Memory B cell (primary cell): ENCODE results near the gene IL24.
"Not testable (repeated sequence)": the region's sequence is repeated elsewhere in the genome, so short reads cannot be mapped to it uniquely, and the experiment has no call there.

Source experiments
- ATAC-seq: fragments of 150-1000 bp; cut with Tn5 transposase; 2 replicates; pipeline ENCODE4 v1.10.0; 2021; ENCODE audit warnings: low read depth, mild to moderate bottlenecking, moderate library complexity
- DNase-seq, 2 donors: peaks; one replicate each; pipeline ENCODE4 v3.0.0; 2022; ENCODE audit warnings: low spot score in 2 of 2
- H3K27ac Mint-ChIP-seq: one replicate; pipeline ENCODE4 v1.8.0; 2022; ENCODE audit warnings: mild to moderate bottlenecking, moderate library complexity, mixed read lengths
- H3K27me3 Mint-ChIP-seq: one replicate; pipeline ENCODE4 v1.8.0; 2022; ENCODE audit warnings: mixed read lengths
- H3K36me3 Mint-ChIP-seq: one replicate; pipeline ENCODE4 v1.8.0; 2022; ENCODE audit warnings: mild to moderate bottlenecking, mixed read lengths
- H3K4me1 Mint-ChIP-seq: one replicate; pipeline ENCODE4 v1.8.0; 2022; ENCODE audit warnings: mixed read lengths
- H3K4me3 Mint-ChIP-seq: one replicate; pipeline ENCODE4 v1.8.0; 2022; ENCODE audit warnings: mild to moderate bottlenecking, moderate library complexity, mixed read lengths
- H3K9me3 Mint-ChIP-seq: one replicate; pipeline ENCODE4 v1.8.0; 2022; ENCODE audit warnings: mixed read lengths

The IL24 gene, protein sequence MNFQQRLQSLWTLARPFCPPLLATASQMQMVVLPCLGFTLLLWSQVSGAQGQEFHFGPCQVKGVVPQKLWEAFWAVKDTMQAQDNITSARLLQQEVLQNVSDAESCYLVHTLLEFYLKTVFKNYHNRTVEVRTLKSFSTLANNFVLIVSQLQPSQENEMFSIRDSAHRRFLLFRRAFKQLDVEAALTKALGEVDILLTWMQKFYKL

GRCh38 chr1:206897175-206897574, at the start of gene IL24:
Gene IL24, plus strand, starts transcription at chr1:206897443. Its CDS starts 390 bp downstream, at chr1:206897833.
- DNase-seq: no peak
- no peak within 1 kb of the TSS for H3K27ac Mint-ChIP-seq
- no peaks in the 10 kb centered on the region for H3K36me3 Mint-ChIP-seq
- no peaks in the 10 kb centered on the region for H3K27me3 Mint-ChIP-seq
- H3K4me1 Mint-ChIP-seq: peaks cover 17% of the 10 kb centered on the region
- no peaks in the 10 kb centered on the region for H3K9me3 Mint-ChIP-seq
- no peak for ATAC-seq
- H3K4me3 Mint-ChIP-seq: no peak within 1 kb of the TSS

- peaks cover 1% of the 10 kb centered on the region for H3K27me3 Mint-ChIP-seq
- no peak overlapping the region for H3K27ac Mint-ChIP-seq
- H3K4me1 Mint-ChIP-seq: no peaks in the 10 kb centered on the region
- no peaks in the 10 kb centered on the region for H3K9me3 Mint-ChIP-seq
- ATAC-seq (no peak), DNase-seq (no peak)
- H3K36me3 Mint-ChIP-seq: no peaks in the 10 kb centered on the region
- H3K4me3 Mint-ChIP-seq: no peak overlapping the region
Measured at GRCh38 chr1:206847946-206848345, 49.3 kb upstream of the IL24 start.

DNA sequence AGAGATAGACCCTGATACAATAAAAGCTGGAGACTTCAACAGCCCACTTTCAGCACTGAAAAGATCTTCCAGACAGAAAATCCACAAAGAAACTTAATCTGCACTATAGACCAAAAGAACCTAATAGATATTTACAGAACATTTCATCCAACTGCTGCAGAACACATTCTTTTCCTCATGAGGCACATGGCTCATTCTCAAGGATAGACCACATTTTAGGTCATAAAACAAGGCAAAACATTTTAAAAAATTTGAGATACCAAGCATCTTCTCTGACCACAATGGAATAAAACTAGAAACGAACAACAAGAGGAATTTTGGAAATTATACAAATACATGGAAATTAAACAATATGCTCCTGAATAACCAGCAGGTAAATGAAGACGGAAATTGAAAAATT, 46.8 kb upstream of the IL24 start:
- no peaks in the 10 kb centered on the region for H3K36me3 Mint-ChIP-seq
- H3K4me1 Mint-ChIP-seq: no peaks in the 10 kb centered on the region
- H3K27me3 Mint-ChIP-seq: peaks cover 1% of the 10 kb centered on the region
- no peaks in the 10 kb centered on the region for H3K9me3 Mint-ChIP-seq
- DNase-seq (no peak), ATAC-seq (no peak)
- no peak overlapping the region for H3K27ac Mint-ChIP-seq
- H3K4me3 Mint-ChIP-seq: no peak overlapping the region

DNA sequence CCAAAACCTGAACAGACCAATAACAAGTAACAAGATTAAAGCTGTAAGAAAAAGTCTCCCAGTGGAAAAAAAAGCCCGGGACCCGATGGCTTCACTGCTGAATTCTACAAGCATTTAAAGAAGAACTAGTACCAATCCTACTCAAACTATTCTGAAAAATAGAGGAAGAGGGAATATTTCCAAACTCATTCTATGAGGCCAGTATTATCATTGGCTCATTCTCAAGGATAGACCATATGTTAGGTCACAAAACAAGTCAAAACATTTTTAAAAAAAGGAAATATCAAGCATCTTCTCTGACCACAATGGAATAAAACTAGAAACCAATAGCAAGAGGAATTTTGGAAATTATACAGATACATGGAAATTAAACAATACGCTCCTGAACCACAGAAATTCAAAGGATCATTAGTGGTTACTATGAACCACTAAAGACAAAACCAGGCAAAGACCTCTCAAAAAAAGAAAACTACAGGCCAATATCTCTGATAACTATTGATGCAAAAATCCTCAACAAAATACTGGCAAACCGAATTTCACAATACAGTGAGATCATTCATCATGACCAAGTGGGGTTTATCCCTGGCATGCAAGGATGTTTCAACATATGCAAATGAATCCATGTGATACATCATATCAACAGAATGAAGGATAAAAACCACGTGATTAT, 45.8 kb upstream of the IL24 start:
- H3K27ac Mint-ChIP-seq: no peak overlapping the region
- no peak for ATAC-seq
- peaks cover 1% of the 10 kb centered on the region for H3K27me3 Mint-ChIP-seq
- no peak overlapping the region for H3K4me3 Mint-ChIP-seq
- no peaks in the 10 kb centered on the region for H3K36me3 Mint-ChIP-seq
- no peaks in the 10 kb centered on the region for H3K9me3 Mint-ChIP-seq
- DNase-seq: no peak
- H3K4me1 Mint-ChIP-seq: peaks cover 2% of the 10 kb centered on the region

DNA sequence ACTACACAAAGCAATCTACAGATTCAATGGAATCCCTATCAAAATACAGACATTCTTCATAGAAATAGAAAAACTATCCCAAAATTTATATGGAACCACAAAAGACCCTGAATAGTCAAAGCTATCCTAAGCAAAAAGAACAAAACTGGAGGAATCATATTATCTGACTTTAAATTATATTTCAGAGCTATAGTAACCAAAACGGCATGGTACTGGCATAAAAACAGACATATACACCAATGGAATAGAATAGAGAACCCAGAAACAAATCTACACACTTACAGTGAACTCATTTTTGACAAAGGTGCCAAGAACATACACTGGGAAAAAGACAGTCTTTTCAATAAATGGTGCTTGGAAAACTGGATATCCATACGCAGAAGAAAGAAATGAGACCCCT, 44.6 kb upstream of the IL24 start:
- H3K4me1 Mint-ChIP-seq, DNase-seq, ATAC-seq, H3K36me3 Mint-ChIP-seq, H3K27me3 Mint-ChIP-seq, H3K9me3 Mint-ChIP-seq, H3K4me3 Mint-ChIP-seq, H3K27ac Mint-ChIP-seq: not testable (repeated sequence)

GRCh38 chr1:206853696-206854095, 43.5 kb upstream of the IL24 start:
- not testable (repeated sequence) for DNase-seq, H3K9me3 Mint-ChIP-seq, H3K36me3 Mint-ChIP-seq, H3K4me1 Mint-ChIP-seq, H3K4me3 Mint-ChIP-seq, H3K27me3 Mint-ChIP-seq, ATAC-seq, H3K27ac Mint-ChIP-seq

DNA sequence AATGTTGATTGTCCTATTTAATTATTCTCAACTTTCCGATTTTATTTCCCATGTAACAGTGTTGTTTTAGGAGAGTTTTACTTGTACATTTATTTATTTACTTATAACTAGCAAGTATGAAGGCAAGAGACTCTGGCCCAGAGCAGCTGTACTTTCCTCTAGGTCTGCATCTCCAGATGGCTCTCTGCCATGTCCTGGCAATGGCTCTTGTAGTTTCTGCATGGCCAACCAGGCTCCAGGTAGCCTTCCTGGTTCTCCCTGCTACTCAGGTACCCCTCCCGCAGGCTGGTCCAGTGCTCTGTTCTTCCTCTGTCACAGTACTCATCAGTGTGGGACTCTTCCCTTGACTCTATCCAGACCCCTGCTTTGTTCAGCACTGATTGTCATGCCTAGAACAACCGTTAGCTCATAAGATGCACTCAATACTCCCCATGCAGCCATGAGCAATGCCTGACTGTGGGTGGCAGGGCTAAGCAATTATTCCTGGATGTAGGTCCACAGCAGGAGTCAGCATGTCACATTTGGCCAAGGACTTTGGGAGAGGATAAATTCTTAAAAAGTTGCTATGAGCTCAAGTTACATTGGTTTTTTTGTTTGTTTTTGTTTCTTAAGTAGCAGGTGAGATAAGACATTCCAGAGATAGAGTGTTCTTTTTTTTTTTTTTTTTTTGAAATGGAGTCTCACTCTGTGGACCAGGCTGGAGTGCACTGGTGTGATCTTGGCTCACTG, 42.7 kb upstream of the IL24 start:
- Mint-ChIP-seq H3K9me3 (no peaks in the 10 kb centered on the region), H3K36me3 (no peaks in the 10 kb centered on the region)
- ATAC-seq: no peak

GRCh38 chr1:206855859-206856258, 41.4 kb upstream of the IL24 start:
- Mint-ChIP-seq H3K4me1 (peaks cover 10% of the 10 kb centered on the region), H3K27ac (no peak overlapping the region), H3K4me3 (no peak overlapping the region), H3K36me3 (no peaks in the 10 kb centered on the region), H3K27me3 (peaks cover 3% of the 10 kb centered on the region), H3K9me3 (no peaks in the 10 kb centered on the region)
- no peak for ATAC-seq
- no peak for DNase-seq

More for the DNA sequence above, 42.7 kb upstream of the IL24 start:
- H3K4me1 Mint-ChIP-seq: peaks cover 10% of the 10 kb centered on the region
- H3K27me3 Mint-ChIP-seq: peaks cover 1% of the 10 kb centered on the region
- H3K27ac Mint-ChIP-seq: no peak overlapping the region
- no peak for DNase-seq
- H3K4me3 Mint-ChIP-seq: no peak overlapping the region

DNA sequence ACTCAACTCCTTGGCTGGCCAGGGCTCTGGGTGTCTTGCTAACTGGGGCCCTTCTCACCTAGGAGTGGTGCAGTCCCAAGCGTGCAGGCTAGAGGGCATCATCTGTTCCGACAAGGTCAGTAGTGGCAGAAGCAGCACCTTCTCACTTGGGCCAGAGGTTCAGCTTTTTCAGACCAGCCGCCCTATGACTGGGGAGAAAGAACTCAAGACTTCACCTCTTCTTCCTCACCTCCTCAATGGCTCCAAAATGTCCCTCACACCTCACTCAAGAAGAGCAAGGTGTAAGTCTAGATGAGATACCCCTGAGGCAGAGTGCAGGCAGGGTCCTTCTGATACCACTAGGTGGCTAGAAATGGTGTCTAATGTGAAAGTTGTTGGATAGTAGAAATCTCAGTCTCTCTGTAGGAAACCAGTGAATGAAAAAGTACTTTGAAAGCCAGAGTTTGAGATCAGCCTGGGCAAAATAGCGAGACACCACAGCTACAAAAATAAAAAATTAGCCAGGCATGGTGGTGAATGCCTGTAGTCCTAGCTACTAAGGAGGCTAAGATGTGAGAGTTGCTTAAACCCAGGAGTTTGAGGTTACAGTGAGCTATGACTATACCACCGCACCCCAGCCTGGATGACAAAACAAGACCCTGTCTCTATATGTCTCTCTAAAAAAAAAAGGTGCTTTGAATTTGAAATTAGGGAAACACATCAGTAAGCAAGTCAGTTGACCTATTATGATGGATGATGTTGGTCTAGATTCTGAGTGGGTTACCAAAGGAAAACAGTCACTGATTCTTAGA, 40.4 kb upstream of the IL24 start:
- H3K4me3 Mint-ChIP-seq: no peak overlapping the region
- H3K27me3 Mint-ChIP-seq: peaks cover 6% of the 10 kb centered on the region
- DNase-seq (peak in 1 of 2 donors; percentile 21), ATAC-seq (peak; percentile 83)
- no peaks in the 10 kb centered on the region for H3K9me3 Mint-ChIP-seq
- H3K36me3 Mint-ChIP-seq: peaks cover 2% of the 10 kb centered on the region
- peaks cover 10% of the 10 kb centered on the region for H3K4me1 Mint-ChIP-seq
- no peak overlapping the region for H3K27ac Mint-ChIP-seq

DNA sequence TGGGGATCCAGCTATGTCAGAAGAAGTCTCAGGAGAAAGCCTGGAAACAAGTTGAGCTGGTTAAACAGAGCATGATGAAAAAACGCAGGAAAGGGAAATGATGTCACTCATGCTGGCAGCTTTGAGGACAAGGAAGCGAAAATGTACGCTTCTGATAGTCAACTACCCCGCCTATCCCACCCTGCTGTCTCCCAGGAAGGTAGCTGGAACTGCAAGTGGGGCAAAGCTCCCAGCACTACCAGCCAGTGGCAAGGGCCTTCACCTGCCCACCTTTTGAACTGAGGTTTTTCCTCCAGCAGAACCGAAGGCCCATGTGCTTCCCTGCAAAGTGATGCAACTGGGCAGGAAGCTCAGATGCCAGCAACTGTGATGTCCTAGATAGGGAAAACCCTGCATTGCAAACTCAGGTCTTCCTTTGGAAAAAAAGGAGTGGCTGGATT, 38.1 kb upstream of the IL24 start:
- Mint-ChIP-seq H3K9me3 (no peaks in the 10 kb centered on the region), H3K4me1 (peaks cover 10% of the 10 kb centered on the region), H3K4me3 (no peak overlapping the region), H3K27me3 (peaks cover 8% of the 10 kb centered on the region), H3K27ac (no peak overlapping the region), H3K36me3 (peaks cover 2% of the 10 kb centered on the region)
- ATAC-seq (no peak), DNase-seq (no peak)

DNA sequence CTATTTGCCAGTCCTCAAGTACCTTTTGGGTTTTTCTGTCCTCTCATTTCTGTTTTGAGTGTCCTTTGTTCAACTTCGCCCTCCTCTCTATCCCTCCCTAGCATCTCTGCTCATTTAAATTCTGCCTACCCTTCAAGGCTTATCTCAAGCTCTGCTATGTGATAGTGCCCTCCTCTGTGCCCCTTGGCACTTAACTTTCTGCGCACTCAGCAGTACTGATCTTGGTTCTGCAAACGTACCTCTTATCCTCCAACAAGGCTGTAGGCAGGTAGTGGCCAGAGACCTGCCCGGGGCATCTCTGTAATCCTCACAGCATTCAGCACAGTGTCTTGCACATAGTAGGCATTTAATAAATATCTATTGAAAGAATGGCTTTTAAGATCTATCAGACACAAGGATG, 37.1 kb upstream of the IL24 start:
- Mint-ChIP-seq H3K4me1 (peaks cover 14% of the 10 kb centered on the region), H3K9me3 (no peaks in the 10 kb centered on the region), H3K27ac (no peak overlapping the region), H3K36me3 (peaks cover 2% of the 10 kb centered on the region), H3K27me3 (peaks cover 10% of the 10 kb centered on the region), H3K4me3 (no peak overlapping the region)
- DNase-seq: no peak
- ATAC-seq: no peak

- Mint-ChIP-seq H3K4me1 (peaks cover 10% of the 10 kb centered on the region), H3K9me3 (no peaks in the 10 kb centered on the region), H3K36me3 (peaks cover 2% of the 10 kb centered on the region), H3K4me3 (no peak overlapping the region), H3K27ac (no peak overlapping the region), H3K27me3 (peaks cover 10% of the 10 kb centered on the region)
- DNase-seq (no peak), ATAC-seq (no peak)
Measured at GRCh38 chr1:206863266-206863665, 34.0 kb upstream of the IL24 start.

DNA sequence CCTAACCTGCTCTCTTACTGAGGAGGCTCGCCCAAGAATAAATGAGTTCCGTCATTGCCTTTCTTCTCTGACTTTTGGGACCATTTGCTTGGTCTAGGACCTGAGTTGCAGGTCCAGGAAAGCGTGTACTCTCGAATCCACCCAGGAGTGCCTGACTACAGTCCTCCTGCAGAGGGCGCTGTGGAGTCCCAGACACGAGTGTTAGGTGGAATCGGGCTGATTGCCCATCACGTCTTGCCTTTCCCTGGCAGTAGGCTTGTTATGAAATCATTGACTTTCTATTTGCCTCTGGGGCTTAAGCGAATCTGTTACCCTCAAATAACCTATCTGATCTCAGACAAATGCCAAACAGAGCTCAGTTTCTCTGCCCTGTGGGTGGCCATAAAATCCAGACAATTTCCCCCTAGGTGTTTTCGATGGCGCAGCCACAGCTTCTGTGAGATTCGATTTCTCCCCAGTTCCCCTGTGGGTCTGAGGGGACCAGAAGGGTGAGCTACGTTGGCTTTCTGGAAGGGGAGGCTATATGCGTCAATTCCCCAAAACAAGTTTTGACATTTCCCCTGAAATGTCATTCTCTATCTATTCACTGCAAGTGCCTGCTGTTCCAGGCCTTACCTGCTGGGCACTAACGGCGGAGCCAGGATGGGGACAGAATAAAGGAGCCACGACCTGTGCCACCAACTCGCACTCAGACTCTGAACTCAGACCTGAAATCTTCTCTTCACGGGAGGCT, 32.1 kb upstream of the IL24 start, which contains the start of gene IL20:
Gene IL20, plus strand, starts transcription at position 685 of the 733 bp plus-strand sequence. CDS start 230 bp downstream, outside the sequence.
- H3K9me3 Mint-ChIP-seq: no peaks in the 10 kb centered on the region
- DNase-seq: peak; percentile 83 to 86
- ATAC-seq: peak; percentile 97
- no peak within 1 kb of the TSS for H3K4me3 Mint-ChIP-seq
- peaks cover 2% of the 10 kb centered on the region for H3K36me3 Mint-ChIP-seq
- peaks cover 11% of the 10 kb centered on the region for H3K27me3 Mint-ChIP-seq
- no peak within 1 kb of the TSS for H3K27ac Mint-ChIP-seq
- peaks cover 8% of the 10 kb centered on the region for H3K4me1 Mint-ChIP-seq
